Stimulated activated memory B cell treated with anti-CD40 and anti-IgM and Interleukin-4, amounts not matched to agents 10 μg/mL and 1 μg/mL and 100 μg/mL, for 72 hours (primary cell): Measurements from ENCODE around the gene SCD.

Experiments used
- ATAC-seq: fragments of 150-1000 bp; cut with Tn5 transposase; 2 replicates; pipeline ENCODE4 v1.10.0; 2021
- H3K27ac Mint-ChIP-seq: one replicate; pipeline ENCODE4 v1.8.0; 2022; ENCODE audit warnings: mild to moderate bottlenecking, mixed read lengths
- H3K27me3 Mint-ChIP-seq: one replicate; pipeline ENCODE4 v1.8.0; 2022; ENCODE audit warnings: mixed read lengths
- H3K36me3 Mint-ChIP-seq: one replicate; pipeline ENCODE4 v1.8.0; 2022; ENCODE audit warnings: mixed read lengths
- H3K4me1 Mint-ChIP-seq: one replicate; pipeline ENCODE4 v1.8.0; 2022; ENCODE audit warnings: mixed read lengths
- H3K4me3 Mint-ChIP-seq: one replicate; pipeline ENCODE4 v1.8.0; 2022; ENCODE audit warnings: mild to moderate bottlenecking, moderate library complexity, mixed read lengths
- H3K9me3 Mint-ChIP-seq: one replicate; pipeline ENCODE4 v1.8.0; 2022; ENCODE audit warnings: mixed read lengths

Gene SCD

DNA sequence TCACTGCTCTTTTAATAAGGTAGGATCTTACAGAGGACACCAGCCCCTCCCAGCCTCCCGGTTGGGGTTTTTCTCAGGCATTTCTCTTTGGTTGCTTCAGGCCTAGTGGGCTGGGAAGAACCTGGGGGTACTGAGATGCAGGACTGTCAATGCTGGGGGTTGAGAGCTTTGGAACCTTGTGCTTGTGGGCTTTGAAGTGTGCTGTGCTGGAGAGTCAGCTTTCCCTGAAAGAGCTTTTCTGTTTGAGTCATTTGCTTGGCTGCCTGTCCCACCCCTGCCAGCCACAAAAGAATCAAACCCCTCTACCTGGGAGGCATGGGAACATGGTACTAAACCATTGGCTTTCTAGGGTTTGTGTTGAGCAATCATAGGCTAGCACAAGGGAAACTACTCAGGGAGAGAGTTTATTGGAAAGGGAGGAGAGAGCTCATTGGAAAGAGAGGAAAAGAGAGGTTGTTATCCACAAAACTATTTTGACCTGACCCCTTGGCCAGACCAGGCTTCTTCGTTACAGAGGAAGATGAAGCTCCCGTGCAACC, 1.4 kb downstream of the SCD start:
- Mint-ChIP-seq H3K27me3 (no peaks in the 10 kb centered on the region), H3K27ac (peak overlapping the region; percentile 82), H3K9me3 (no peaks in the 10 kb centered on the region), H3K4me1 (peaks cover 41% of the 10 kb centered on the region), H3K4me3 (peak overlapping the region; percentile 91), H3K36me3 (peaks cover 52% of the 10 kb centered on the region)
- no peak for ATAC-seq

DNA sequence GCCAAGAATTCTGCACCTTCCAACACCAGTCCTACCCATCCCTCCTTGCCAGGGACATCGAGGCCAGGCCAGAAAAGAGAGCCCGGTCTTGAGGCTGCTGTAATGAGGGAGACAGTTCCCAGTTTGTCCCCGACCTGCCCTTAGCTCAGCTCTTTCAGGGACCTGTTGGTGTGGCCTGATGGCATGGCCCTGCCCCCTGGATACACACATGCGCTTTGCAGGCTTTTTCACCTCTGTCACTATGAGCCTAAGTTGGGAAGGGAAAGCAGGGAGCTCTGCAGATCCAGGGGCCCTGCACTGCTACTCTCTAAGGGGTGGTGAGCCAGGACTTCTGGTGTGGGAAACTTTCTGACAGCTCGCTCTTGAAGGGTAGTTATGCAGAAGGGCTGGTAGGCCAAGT, 2.1 kb downstream of the SCD start:
- Mint-ChIP-seq H3K27ac (no peak overlapping the region), H3K4me1 (peaks cover 41% of the 10 kb centered on the region), H3K27me3 (no peaks in the 10 kb centered on the region), H3K9me3 (no peaks in the 10 kb centered on the region), H3K4me3 (peak overlapping the region; percentile 35), H3K36me3 (peaks cover 58% of the 10 kb centered on the region)
- ATAC-seq, result no peak

DNA sequence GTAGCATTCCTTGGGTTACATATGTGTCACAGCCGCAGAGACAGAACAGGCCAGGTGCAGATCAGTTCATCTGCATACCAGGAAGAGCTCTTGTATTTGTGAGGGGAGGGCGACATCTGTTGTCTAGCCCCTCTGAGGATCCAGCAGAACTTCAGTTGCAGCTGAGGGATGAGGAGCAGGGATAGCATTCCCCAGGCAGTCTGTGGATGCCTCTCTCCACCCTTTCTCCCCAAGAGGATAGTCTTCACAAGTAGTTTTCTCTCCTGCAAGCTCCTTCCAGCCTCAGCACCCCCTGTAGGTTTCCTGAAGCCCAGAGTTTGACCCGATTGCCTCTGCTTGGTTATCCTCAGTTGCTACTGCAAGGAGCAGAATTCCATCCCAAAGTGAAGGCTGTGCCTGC, 2.6 kb downstream of the SCD start:
- Mint-ChIP-seq H3K4me3 (no peak overlapping the region), H3K27ac (no peak overlapping the region), H3K36me3 (peaks cover 64% of the 10 kb centered on the region), H3K4me1 (peaks cover 41% of the 10 kb centered on the region), H3K27me3 (no peaks in the 10 kb centered on the region), H3K9me3 (no peaks in the 10 kb centered on the region)
- ATAC-seq, result no peak

DNA sequence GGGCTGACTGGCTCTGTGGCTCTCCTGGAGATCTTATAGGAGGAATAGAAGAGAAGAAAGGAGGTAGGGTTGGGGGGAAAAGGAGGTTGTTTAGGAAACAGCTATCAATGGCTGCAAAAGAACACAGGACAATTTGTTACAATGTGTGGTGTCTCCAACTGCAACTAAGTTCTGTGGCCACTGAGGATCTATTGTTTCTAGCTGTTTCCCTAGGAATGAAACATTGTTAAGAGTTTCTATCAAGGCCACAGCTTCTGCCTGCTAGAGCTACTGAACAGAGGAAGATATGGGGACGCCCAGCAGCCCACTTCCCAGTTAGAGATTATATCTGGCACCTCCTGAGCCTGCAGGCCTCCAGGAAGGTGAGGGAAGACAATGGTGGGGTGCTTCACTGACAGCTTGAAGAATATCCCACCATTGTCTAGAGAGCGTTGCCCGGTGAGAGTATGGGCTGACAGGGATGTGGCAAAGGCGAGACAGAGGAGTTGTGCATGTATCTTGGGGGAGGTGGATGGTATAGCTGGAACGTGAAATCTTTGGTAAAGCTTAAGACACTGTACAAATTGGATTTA, 4.0 kb downstream of the SCD start:
- H3K27ac Mint-ChIP-seq, result no peak overlapping the region
- H3K9me3 Mint-ChIP-seq, result no peaks in the 10 kb centered on the region
- H3K4me3 Mint-ChIP-seq, result no peak overlapping the region
- no peak for ATAC-seq
- peaks cover 35% of the 10 kb centered on the region for H3K4me1 Mint-ChIP-seq
- H3K27me3 Mint-ChIP-seq, result no peaks in the 10 kb centered on the region
- H3K36me3 Mint-ChIP-seq, result peaks cover 77% of the 10 kb centered on the region

DNA sequence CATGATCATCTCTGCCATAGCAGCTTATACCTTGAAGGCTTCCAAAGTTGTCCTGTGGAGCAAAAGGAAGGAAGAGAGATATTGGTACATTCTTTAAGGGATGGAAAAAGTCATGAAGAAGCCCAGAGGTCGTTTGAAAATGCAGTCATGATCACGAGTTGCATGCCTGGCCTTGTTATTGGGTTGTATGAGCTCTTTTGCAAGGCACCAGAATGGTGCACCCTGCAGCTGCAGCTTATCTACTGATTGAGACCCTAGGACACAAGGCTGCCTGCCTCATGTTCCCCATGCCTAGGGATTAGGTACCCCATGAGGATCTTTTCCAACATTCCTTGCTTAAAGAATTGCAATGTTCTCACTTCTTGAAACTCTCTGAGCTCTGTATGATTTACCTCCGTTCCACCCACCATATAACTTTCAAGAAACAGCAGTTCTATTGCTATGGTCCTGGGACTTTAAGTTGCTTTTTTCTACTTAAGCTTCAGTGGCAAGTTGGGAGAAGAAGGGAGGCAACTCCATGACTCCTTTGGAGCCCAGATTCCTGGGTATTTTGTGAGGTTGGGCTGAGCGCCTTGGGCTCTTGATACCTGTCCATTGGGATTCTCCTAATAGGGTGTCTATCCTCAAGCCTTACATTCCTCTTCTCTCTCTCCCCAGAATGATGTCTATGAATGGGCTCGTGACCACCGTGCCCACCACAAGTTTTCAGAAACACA, 6.9 kb downstream of the SCD start:
- no peaks in the 10 kb centered on the region for H3K27me3 Mint-ChIP-seq

DNA sequence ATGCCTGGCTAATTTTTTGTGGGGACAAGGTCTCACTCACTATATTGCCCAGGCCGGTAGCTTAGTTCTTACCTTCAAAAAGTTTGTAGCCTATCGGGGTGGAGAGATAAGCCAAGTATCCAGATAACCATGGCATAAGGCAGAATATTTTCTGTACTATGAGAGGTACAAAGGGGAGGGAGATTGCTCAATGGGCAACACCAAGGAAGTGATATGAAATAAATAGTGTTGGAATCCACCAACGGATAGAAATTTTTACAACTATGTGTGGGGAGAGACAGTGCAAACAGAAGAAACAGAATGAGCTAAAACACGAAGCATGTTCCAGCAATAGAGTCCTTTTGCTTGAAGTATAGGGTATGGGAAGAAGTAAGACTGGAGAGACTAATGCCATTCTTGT, 8.1 kb downstream of the SCD start:
- no peak for ATAC-seq
- peaks cover 79% of the 10 kb centered on the region for H3K36me3 Mint-ChIP-seq
- H3K4me1 Mint-ChIP-seq, result peaks cover 6% of the 10 kb centered on the region
- no peak overlapping the region for H3K4me3 Mint-ChIP-seq
- H3K27me3 Mint-ChIP-seq, result no peaks in the 10 kb centered on the region
- H3K9me3 Mint-ChIP-seq, result no peaks in the 10 kb centered on the region
- H3K27ac Mint-ChIP-seq, result no peak overlapping the region

More for the DNA sequence above, 6.9 kb downstream of the SCD start:
- H3K27ac Mint-ChIP-seq, result no peak overlapping the region
- H3K36me3 Mint-ChIP-seq, result peaks cover 78% of the 10 kb centered on the region
- peaks cover 12% of the 10 kb centered on the region for H3K4me1 Mint-ChIP-seq
- no peaks in the 10 kb centered on the region for H3K9me3 Mint-ChIP-seq
- no peak for ATAC-seq
- no peak overlapping the region for H3K4me3 Mint-ChIP-seq

DNA sequence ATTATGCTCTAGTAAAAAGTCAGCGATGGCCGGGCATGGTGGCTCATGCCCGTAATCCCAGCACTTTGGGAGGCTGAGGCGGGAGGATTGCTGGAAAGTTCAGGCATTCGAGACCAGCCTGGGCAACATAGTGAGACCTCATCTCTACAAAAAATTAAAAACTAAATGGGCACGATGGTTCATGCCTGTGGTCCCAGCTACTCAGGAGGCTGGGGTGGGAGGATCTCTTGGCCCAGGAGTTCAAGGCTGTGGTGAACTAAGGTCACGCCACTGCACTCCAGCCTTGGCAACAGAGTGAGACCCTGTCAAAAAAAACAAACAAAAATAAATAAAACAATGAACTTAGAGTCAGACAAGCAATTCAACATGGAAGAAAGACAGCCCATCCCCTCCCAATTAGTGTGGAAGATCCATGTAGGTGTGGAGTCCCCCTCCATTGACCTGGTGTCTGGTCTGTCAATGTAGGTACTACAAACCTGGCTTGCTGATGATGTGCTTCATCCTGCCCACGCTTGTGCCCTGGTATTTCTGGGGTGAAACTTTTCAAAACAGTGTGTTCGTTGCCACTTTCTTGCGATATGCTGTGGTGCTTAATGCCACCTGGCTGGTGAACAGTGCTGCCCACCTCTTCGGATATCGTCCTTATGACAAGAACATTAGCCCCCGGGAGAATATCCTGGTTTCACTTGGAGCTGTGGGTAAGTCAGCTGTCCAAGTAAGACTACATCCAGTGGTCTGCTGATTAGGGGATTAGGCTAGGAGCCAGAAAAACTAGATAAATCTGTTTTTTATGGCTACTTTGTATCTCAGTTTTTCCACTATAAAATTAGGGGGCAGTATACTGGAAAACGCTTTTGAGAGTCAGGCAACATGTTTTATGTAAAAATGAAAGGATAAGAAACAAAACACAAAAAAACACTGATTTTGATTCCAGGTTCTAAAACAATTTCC, 9.3 kb downstream of the SCD start:
- Mint-ChIP-seq H3K36me3 (peaks cover 82% of the 10 kb centered on the region), H3K4me1 (no peaks in the 10 kb centered on the region), H3K27me3 (no peaks in the 10 kb centered on the region), H3K27ac (no peak overlapping the region), H3K9me3 (no peaks in the 10 kb centered on the region), H3K4me3 (no peak overlapping the region)
- ATAC-seq, result no peak

DNA sequence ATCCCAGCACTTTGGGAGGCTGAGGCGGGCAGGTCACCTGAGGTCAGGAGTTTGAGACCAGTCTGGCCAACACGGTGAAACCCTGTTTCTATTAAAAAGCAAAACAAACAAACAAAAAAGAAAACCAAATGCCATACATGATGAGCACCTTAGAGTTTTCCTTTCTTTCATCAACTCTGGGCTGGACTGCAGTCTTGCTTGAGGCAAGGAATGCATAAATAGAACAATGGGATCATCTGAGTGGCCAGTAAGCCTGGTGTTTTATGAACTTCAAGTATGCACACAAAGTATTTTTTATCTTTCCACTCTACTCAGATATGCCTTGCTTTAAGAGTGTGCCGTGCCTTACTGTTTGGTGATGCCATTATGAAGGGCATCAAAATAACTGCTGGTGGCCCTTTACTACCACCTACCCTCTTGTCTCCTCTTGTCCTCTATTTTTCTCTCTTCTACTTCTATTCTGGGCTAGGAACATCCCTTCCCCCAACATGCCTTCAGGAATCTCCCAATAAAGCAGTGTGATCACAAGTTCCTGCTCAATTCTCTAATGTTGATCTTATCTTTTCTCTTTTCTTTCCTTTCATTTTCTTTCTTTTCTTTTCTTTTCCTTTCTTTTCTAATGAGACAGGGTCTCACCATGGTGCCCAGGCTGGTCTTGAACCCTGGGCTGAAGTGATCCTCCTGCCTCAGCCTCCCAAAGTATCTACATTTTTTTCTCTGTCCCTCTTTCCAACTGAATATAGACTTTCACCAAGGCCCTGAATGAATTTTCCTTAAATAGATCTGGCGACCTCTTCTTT, 10.2 kb downstream of the SCD start:
- H3K27me3 Mint-ChIP-seq, result no peaks in the 10 kb centered on the region
- H3K36me3 Mint-ChIP-seq, result peaks cover 84% of the 10 kb centered on the region
- no peak for ATAC-seq
- H3K4me1 Mint-ChIP-seq, result no peaks in the 10 kb centered on the region
- H3K9me3 Mint-ChIP-seq, result no peaks in the 10 kb centered on the region
- H3K27ac Mint-ChIP-seq, result no peak overlapping the region
- no peak overlapping the region for H3K4me3 Mint-ChIP-seq

DNA sequence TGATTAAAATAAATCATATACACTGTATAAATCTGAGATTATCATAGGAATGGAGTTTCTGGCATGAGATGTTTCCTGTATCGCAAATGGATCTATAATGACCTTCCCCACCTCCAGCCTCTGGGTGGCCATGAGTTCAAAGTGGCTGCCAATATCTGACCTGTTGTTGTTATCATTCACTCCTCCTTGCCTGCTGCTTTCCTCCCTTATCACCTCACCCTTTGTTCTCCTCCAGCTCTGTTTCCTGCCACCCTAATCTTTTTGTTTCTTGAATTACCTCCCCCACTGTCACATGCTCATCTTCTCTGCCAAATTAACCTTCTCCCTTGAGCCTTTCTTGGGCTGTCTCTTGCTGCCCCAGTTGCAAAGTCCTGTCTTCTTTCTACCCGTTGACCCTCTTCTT, 12.0 kb downstream of the SCD start:
- no peak overlapping the region for H3K27ac Mint-ChIP-seq
- peaks cover 84% of the 10 kb centered on the region for H3K36me3 Mint-ChIP-seq
- no peaks in the 10 kb centered on the region for H3K9me3 Mint-ChIP-seq

DNA sequence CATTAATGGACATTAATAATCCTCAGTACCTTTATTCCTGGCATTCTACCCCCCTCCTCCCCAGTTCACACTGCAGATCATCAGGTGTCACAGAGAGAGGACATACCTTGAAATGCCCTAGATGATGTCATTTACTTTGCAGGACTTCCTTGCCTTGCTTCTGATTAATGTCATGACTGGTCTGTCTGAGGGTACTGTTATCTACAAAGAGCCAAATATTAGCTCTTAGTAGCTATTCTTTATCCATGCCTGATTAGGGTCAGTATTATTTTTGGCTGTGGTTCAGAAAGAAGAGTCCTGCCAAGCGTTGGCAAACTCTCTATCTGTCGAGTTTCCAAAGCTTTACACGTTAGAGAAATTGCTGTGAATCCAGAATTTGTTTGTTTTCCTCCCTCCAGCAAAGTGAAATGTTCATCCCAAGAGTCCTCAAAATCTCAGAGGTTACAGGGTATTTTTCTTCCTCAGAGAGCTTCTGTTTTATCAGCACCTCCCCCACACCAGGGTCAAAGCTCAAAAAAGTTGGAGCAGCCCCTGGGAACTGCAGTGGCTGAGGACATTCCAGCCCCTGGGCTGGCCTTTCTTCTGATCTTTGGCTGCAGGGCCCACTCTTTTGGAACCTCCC, 12.6 kb downstream of the SCD start:
- no peaks in the 10 kb centered on the region for H3K9me3 Mint-ChIP-seq
- H3K36me3 Mint-ChIP-seq, result peaks cover 82% of the 10 kb centered on the region
- no peaks in the 10 kb centered on the region for H3K4me1 Mint-ChIP-seq
- no peak overlapping the region for H3K27ac Mint-ChIP-seq
- no peak overlapping the region for H3K4me3 Mint-ChIP-seq
- no peaks in the 10 kb centered on the region for H3K27me3 Mint-ChIP-seq
- no peak for ATAC-seq

More for the DNA sequence above, 12.0 kb downstream of the SCD start:
- Mint-ChIP-seq H3K4me3 (no peak overlapping the region), H3K27me3 (no peaks in the 10 kb centered on the region), H3K4me1 (no peaks in the 10 kb centered on the region)
- no peak for ATAC-seq

DNA sequence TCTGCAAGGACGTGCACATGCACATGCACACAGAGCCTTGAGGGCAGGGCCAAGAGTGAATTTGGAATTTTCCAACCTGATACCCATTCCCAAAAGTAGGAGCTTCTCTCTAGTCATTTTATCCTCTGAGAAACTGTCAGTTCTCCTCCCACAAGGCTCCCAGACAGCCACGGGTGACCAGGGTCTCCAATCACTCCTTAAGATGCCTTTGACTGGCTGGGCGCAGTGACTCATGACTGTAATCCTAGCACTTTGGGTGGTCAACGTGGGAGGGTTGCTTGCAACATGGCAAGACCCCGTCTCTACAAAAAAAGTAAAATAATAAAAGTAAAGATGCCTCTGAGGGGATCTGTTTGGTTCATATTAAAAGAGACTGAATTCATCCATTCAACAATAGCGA, 13.2 kb downstream of the SCD start:
- Mint-ChIP-seq H3K27ac (no peak overlapping the region), H3K27me3 (no peaks in the 10 kb centered on the region), H3K9me3 (no peaks in the 10 kb centered on the region), H3K36me3 (peaks cover 79% of the 10 kb centered on the region), H3K4me3 (no peak overlapping the region), H3K4me1 (no peaks in the 10 kb centered on the region)
- ATAC-seq, result no peak

DNA sequence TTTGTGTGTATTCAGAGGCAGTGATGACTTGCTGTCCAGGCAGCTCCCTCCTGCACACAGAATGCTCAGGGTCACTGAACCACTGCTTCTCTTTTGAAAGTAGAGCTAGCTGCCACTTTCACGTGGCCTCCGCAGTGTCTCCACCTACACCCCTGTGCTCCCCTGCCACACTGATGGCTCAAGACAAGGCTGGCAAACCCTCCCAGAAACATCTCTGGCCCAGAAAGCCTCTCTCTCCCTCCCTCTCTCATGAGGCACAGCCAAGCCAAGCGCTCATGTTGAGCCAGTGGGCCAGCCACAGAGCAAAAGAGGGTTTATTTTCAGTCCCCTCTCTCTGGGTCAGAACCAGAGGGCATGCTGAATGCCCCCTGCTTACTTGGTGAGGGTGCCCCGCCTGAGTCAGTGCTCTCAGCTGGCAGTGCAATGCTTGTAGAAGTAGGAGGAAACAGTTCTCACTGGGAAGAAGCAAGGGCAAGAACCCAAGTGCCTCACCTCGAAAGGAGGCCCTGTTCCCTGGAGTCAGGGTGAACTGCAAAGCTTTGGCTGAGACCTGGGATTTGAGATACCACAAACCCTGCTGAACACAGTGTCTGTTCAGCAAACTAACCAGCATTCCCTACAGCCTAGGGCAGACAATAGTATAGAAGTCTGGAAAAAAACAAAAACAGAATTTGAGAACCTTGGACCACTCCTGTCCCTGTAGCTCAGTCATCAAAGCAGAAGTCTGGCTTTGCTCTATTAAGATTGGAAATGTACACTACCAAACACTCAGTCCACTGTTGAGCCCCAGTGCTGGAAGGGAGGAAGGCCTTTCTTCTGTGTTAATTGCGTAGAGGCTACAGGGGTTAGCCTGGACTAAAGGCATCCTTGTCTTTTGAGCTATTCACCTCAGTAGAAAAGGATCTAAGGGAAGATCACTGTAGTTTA, 15.8 kb downstream of the SCD start:
- Mint-ChIP-seq H3K9me3 (no peaks in the 10 kb centered on the region), H3K27me3 (peaks cover 12% of the 10 kb centered on the region), H3K27ac (no peak overlapping the region), H3K36me3 (peaks cover 62% of the 10 kb centered on the region), H3K4me1 (peaks cover 6% of the 10 kb centered on the region), H3K4me3 (no peak overlapping the region)
- ATAC-seq, result peak; percentile 8

DNA sequence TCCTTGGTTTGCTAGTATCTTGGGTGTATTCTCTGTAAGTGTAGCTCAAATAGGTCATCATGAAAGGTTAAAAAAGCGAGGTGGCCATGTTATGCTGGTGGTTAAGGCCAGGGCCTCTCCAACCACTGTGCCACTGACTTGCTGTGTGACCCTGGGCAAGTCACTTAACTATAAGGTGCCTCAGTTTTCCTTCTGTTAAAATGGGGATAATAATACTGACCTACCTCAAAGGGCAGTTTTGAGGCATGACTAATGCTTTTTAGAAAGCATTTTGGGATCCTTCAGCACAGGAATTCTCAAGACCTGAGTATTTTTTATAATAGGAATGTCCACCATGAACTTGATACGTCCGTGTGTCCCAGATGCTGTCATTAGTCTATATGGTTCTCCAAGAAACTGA, 17.1 kb downstream of the SCD start:
- H3K27ac Mint-ChIP-seq, result no peak overlapping the region
- no peak overlapping the region for H3K4me3 Mint-ChIP-seq
- peaks cover 55% of the 10 kb centered on the region for H3K36me3 Mint-ChIP-seq
- ATAC-seq, result no peak
- H3K9me3 Mint-ChIP-seq, result no peaks in the 10 kb centered on the region
- H3K4me1 Mint-ChIP-seq, result peaks cover 6% of the 10 kb centered on the region
- peaks cover 12% of the 10 kb centered on the region for H3K27me3 Mint-ChIP-seq
